DLD1 (cell line): ENCODE data around the gene C3orf22.
"Not testable (repeated sequence)": the region's sequence is repeated elsewhere in the genome, so short reads cannot be mapped to it uniquely, and the experiment has no call there.

Source experiments
- in situ Hi-C: cut with HindIII; loops from 2 replicates; pipeline ENCODE4 v1.10.0; 2017; ENCODE audit warnings: low sequenced_read_pairs

C3orf22 gene

DNA sequence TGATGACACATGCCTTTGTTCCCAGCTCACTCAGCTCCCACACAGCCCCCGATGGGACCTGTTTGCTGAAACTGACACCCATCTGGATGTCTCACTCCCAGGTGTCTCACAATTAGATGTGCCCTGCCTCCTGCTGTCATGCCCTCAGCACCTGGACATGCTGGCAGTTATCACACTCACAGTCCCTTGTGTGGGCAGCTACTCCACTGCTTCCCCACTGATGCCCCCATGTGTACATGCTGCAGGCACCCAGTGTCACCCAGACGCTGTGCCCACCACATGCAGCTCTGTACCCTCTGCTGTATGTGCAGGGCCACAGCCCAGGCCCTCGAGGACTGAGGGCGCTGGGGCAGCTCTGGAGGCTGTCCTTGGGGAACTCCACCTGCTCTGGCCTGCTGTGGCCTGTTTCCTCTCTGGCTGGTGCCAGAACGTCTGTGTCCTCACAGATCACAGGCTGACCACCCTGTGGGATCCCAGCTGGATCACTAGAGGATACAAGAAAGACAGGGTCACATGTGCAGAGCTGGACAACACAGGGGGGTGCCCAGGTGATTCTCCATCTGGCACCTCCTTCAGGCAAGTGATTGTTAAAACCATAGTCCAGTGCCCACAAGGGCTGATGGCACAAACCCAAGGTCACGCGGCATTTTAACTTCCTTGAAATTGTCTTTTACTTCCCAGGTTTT is 14.0 kb downstream of the C3orf22 start:
- in situ Hi-C loops = no loop called here

DNA sequence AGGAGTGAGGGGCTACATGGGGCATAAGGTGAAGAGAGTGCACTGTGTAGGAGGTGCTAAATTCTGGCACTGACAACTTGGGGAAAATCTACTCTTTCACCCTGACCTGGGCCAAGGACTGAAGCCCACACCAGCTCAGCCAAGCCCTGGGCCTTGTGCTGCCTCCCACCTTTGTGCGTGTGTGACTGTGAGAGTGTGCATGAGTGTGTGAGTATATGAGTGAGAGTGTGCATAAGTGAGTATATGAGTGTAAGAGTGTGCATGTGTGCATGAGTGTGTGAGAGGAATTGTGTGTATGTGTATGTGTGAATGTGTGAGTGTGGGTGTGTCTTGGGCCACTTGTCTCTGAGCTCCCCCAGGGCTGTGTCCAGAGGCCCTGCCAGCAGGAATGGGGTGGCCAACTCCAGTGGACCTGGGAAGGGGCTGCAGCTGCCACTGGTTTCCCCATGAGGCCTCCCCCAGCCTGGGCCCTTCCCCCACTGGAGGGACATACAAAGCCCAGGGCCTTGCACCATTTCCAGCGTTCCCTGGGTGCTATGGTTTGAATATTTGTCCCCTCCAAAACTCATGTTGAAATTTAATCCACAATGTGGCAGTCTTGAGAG is 15.2 kb downstream of the C3orf22 start:
- in situ Hi-C loops = no loop called here

DNA sequence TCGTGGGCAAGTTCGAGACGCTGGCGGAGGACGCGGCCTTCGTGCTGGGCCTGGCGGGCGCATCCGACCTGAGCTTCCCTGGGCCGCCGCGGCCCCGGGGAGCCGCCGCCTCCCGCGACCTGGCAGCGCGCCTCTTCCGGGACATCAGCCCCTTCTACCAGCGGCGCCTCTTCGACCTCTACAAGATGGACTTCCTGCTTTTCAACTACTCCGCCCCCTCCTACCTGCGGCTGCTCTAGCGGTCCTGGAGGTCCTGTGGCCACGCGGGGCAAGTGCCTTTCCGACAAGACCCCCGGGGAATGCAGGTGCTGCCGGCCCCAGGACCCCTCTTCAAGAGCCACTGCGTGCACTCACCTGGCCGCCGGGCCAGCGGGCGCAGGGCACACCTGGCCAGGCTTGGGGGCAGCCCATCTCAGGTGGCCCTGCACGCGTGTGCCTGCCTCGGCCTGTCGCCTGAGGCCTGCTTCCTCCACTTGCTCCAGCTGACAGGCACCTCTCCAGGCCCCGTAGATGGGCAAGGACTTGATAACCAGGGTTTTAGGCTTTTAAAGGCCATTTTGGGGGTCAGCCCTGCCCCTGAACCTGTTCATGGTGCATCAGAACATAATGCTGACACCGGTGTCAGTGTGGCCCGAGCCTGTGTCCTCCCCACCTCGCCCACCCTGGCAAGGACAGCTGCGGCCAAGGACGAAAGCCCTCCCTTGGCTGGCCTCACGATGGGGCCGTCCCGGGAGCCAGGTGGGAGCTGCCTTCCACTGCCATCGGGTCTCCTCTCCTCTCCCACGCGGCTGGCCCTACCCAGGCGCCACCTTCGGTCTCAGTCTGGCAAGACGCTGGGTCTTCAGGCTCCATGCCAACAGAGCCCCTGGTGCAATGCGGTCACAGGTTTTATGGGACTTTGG is 16.1 kb downstream of the C3orf22 start:
- in situ Hi-C loops = no loop called here

DNA sequence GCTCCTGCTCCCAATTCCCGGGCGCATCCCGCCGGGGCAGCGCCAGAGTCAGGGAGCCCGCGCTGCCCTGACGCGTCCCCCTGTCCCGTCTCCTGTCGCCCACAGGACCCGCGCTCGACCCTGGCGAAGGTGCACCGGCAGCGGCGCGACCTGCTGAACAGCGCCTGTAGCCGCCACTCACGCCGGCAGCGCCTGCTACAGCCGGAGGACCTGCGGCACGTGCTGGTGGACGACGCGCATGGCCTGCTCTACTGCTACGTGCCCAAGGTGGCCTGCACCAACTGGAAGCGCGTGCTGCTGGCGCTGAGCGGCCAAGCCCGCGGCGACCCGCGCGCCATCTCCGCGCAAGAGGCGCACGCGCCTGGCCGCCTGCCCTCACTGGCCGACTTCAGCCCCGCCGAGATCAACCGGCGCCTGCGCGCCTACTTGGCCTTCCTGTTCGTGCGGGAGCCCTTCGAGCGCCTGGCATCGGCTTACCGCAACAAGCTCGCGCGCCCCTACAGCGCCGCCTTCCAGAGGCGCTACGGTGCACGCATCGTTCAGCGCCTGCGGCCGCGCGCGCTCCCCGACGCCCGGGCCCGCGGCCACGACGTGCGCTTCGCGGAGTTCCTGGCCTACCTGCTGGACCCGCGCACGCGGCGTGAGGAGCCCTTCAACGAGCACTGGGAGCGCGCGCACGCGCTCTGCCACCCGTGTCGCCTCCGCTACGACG is 16.9 kb downstream of the C3orf22 start:
- in situ Hi-C loops = no loop called here

DNA sequence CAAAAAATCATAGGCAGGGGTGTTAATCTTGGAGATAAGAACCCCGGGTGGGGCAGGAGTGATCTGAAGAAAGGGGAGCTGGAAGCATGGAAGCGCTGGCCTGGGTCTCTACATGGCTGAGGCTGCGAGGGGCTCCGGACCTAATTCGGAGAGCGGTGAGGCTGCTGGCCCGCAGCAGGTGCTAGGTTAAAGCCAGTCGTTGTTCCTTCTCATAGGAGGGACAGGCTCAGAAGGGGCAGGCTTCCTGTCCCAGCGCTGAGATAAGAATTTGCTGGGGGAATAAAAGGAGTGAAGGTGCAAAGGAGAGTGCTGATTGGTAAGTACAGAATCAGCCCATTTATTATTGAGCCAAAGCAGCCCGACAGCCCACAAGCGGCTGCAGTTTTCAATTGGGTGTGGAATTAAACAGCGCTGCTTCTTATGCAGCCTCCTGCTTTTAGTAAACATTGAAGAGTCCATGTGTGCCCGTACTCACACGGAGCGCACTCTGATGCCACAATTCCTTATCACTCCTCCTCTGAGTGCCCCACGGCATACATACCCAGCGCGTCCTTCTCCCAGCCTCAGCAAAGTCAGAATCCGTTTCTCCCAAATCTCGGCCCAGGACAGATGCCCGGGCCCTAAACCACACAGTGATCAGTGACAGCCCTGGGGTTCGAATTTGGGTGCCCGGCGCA is 17.6 kb downstream of the C3orf22 start:
- in situ Hi-C loops = no loop called here

DNA sequence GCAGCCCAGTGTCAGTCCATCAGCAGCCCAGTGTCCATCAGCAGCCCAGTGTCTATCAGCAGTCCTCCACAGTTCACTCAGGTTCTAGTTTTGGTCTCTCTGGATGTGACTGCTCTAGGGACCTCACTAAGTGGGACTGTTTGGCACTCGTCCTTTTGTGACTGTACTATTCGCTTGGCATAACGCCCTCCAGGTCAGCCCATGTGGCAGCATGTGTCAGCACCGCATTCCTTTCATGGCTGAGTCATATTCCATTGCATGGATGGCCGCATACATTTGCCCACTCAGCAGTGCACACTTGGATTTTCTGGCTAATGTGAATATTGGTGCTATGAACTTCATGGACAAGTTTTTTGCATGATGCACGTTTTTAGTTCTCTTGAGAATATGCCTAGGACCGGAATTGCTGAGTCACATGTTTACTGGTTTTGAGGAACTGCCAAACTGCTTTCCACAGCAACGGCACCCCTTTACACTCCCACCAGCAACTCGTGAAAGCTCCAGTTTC is 18.3 kb downstream of the C3orf22 start:
- in situ Hi-C loops = no loop called here

DNA sequence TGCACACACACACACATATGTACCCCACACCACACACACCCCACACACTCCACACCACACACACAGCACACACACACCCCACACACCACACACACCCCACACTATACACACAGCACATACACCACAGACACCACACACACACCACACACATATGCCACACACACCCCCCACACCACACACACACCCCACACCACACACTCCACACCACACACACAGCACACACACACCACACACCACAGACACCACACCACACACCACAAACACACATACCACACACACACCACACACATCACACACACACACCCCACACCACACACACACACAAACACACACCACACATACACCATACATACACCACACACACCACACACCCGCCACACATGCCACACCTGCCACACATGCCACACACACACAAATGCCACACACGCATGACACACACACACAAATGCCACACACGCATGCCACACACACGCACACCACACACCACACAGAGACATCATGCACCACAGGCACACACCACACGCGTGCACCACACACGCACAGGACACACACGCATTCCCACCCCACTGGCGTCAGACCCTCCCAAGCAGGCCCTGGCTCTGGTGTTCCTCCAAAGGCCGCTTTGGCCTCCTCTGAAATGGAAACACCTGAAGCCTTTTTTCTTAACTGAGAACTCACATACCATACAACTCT is 19.0 kb downstream of the C3orf22 start:
- in situ Hi-C loops = no loop called here

DNA sequence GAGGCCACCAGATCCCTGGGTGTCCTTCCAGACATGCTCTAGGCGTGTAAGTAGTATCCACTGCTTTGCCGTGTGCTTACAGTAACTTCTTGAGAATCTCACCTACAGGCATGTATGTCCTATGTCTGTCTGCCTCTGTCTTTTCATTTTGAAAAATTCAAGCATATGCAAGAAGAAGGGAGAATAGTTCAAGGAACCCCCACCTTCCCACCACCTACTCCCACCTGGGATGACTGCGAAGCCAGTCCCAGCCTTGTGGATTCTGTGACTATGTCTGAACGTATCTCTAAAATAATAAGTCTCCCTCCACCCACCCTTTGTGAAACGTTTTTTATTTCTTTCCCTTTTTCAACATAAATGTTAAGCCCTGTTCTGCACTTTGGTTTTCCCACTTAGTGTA is 19.8 kb downstream of the C3orf22 start:
- in situ Hi-C loops = no loop called here

DNA sequence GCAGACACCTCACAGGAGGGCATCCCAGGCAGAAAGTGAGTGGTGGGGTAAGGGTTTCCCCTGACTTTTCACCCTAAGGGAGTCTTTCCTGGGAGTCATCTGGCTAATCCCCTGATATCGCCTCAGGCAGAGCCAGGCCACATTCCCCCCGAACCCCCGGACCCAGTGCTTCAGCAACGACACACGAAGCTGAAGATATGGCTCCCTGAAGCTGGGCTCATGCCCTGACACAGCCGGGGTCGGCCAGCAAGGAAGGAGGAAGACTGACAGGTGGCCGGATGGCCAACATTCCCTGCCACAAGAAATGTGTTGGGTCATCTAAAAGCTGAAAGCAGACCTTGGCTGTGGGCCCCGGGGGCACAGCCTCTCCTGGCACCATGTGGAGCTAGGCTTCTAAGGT is 20.4 kb downstream of the C3orf22 start:
- in situ Hi-C loops = no loop called here

DNA sequence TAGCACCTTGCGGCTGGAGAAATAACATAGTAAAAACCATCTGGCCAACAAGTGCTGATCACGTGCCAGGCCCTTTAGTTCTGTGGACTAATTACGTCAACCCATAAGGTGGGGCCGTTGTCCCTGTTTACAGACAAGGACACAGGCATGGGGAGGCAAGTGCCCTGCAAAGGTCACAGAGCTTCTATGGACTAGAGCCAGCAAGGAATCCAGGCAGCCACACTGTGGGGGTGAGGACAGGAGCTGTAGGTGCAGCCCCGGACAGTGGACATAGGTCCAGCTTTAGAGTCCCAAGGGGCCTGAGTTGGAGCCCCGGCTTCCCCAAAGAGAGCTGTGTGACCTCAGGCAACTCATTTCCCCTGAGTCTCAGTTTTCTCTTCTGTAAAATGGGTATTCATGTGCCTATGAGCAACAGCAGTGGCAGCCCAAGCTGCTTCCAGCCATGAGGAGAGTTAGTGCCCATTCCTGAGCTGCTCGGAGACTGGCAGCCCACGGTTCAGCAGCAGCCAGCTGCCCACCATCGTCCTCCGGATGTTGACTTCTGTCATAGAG is 20.9 kb downstream of the C3orf22 start:
- in situ Hi-C loops = no loop called here

DNA sequence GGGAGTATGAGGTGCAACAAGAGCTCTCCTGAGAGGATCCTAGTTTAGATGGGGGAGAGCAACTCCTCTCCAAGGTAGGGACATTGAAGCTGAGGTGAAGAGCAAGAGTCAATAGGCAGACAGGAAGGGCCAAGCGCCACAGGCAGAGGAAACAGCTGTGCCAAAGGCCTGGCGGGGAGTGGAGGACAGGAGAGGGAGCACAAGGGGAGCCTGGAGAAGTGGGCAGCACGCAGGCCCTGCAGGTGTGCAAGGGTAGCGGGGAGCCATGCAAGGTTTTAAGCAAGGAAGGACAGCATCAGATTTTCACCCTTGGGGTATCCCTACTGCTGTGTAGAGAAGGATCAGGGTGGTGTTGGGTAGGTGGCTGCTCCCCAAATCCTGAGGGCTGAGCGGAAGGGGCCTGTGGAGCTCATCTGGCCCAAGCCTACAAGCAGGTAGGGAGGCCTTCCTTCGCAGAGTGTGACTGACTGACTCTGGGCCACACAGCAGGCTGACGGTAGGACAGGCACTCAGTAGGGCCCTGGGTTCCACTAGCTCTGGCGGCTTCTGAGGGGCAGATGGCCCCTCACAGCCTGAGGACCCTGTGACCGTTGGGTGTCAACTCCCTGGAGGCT is 21.5 kb downstream of the C3orf22 start:
- in situ Hi-C loops = no loop called here

DNA sequence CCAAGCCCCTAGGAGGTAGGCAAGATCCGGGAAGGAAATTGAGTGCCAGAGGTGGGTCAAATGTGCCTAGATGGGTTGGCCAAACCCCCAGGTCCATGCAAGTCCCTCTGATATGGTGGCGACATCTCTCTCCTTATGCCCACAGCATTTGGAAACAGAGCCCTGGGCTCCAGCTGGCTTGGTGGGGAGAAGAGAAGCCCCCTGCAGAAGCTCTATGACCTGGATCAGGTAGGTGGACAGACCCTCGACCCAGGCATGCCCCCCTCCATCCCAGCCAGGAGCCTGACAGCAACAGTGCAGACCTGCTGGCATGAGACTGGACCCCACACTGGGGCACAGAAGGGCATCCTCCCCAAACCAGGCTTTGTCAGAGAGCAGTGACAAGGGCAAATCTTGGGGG is 22.6 kb downstream of the C3orf22 start:
- in situ Hi-C loops = no loop called here

DNA sequence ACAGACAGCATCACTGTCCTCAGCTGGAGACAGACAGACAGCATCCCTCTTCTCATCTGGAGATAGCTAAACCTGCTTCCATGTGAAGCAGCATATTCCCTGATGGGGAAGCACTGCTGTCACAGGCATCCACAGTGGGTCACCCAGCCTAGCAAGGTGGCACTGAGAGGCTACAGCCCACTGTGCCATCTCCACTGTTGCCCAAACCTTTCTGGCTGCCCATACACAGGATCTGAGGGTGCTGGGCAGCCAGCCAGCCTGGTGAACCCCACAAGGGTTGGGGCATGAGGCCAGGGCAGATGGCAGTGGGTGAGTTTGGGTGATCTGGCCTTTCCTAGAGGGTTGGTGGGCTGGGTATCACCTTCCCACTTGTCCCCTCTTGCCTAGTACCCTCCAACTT is 23.1 kb downstream of the C3orf22 start:
- in situ Hi-C loops = no loop called here

DNA sequence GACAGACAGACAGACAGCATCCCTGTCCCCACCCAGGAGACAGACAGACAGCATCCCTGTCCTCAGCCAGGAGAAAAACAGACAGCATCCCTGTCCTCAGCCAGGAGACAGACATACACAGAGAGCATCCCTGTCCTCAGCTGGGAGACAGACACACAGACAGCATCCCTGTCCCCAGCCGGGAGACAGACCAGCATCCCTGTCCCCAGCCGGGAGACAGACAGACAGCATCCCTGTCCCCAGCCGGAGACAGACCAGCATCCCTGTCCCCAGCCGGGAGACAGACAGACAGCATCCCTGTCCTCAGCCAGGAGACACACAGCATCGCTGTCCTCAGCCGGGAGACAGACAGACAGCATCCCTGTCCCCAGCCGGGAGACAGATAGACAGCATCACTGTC is 24.0 kb downstream of the C3orf22 start:
- in situ Hi-C loops = not testable (repeated sequence)

DNA sequence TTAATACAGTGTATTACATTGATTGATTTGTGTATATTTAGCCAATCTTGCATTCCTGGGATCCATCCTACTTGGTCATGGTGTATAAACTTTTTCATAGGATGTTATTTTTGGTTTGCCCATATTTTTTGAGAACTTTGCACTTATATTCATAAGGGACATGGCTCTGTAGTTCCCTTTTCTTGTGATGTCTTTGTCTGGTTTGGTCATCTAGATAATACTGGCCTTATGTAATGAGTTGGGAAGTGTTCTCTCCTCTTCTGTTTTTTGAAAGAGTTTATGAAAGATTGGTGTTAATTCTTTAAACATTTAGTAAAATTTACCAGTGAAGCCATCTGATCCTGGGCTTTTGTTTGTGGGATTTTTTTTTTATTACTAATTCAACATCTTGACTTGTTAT is 25.2 kb downstream of the C3orf22 start:
- in situ Hi-C loops = no loop called here

DNA sequence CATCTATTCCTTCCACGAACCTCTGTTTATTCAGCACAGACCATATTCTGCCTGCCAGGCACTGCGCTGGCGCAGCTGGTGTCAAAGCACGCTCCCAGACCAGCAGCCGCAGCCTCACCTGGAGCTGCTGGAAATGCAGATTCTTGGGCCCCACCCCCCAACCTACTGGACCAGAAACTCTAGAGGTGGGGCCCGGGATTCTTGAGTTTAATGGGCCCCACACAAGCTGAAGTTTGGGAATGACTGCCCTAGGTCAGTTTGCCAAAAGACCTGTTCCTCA is 27.7 kb downstream of the C3orf22 start:
- in situ Hi-C loops = no loop called here

DNA sequence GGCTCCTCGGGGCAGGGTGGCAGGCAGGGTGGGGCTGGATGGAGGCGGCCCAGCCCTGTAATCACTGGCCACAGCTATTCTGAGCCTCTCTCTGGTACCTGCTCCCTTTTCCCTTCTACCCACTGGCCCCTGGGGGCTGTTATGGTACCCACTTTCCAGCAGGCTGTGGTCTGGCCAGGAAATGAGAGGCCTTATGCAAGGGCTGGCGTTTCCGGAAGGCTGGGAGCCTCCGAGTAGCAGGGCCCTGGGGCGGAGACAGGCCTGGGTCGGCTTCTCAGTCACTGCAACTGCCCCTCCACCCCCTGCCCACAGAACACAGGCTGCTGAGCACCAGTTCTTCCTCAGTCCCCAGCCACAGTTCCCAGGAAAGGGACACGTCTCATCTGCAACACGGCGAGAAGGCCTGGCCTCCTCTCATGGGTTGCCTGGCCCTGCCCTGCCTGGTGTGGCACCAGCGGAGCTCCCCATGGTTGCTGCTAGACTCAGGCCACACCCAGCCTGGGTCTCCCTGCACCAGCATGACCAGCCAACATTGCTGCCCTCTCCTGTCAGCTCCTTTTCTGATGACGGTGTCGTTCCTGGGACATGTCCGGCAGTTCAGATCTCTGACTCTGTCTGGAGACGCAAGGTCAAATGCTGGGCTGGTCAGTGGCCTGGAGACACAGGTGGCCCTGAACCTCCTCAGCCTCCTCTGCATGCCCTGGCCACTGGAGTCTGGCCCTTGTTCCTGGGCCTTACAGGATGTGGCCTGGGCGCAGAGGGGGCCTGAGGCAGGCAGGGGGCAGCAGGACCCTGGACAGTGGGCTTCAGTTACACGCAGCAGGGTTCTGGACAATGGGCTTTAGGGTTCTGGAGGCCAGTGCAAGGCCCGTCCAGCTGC is 28.3 kb downstream of the C3orf22 start:
- in situ Hi-C loops = no loop called here

DNA sequence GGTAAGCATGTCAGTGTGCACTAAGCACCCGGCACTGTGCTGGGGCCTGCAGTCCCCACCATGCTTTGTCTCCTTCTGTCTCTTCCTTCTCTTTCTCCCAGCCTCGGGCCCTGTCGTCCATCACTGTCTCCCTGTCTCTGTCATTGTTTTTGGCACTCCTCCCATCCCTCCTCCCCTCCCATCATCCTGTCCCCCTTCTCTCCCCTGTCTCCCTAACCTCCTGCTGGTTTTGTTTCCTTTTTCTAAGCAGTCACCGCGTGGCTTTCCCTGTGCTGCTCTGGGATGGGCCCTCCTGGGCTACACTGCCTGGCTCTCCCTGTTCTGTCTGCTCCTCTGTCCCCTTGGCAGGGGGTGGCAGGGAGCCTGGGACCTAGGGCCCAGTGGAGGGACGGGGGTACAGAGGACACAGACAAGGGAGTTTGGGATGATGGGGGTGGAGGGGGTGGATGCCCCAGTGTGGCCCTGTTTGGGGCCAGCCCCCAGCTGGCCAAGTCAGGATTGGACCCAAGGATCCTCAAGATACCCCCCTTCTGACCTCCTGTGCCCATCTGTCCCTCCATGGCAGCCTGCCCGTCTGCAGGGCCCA is 29.1 kb downstream of the C3orf22 start:
- in situ Hi-C loops = no loop called here
